Liver (tissue), 9 donors: ENCODE measurements around the gene UBE2L3. TPM values are rescaled to one million over a fixed set of nuclear protein-coding genes. Genes with fewer than 3 reads are reported as not detected.

ENCODE experiments used
- DNase-seq: peaks from one replicate; pipeline ENCODE4 v3.0.0-alpha.2; 2017; ENCODE audit warnings: low spot score
- H3K27ac ChIP-seq, 2 donors: one replicate each; pipeline ENCODE4 v1.7.0; 2013; ENCODE audit warnings: inconsistent platforms in 2 of 2, low read length in 2 of 2, control low read depth in 1 of 2, low read depth in 1 of 2, mild to moderate bottlenecking in 1 of 2
- H3K27me3 ChIP-seq, 4 donors: one replicate each; pipeline versions ENCODE4 v1.6.1 to v1.7.0; 2013; ENCODE audit warnings: low read length in 3 of 4, inconsistent platforms in 1 of 4, mild to moderate bottlenecking in 1 of 4, moderate library complexity in 1 of 4; ENCODE audit not compliant: control insufficient read depth in 4 of 4, insufficient read depth in 4 of 4
- H3K36me3 ChIP-seq, 4 donors: one replicate each; pipeline versions ENCODE4 v1.6.1 to v1.7.0; 2013; ENCODE audit warnings: low read length in 3 of 4, mild to moderate bottlenecking in 3 of 4, low read depth in 1 of 4, moderate library complexity in 1 of 4; ENCODE audit not compliant: control insufficient read depth in 4 of 4, insufficient read depth in 3 of 4
- H3K4me1 ChIP-seq, 4 donors: one replicate each; pipeline versions ENCODE4 v1.6.1 to v1.7.0; 2013; ENCODE audit warnings: low read length in 3 of 4, mild to moderate bottlenecking in 3 of 4, moderate library complexity in 1 of 4; ENCODE audit not compliant: control insufficient read depth in 4 of 4, insufficient read depth in 4 of 4
- H3K4me3 ChIP-seq, 3 donors: one replicate each; pipeline versions ENCODE4 v1.6.1 to v1.7.0; 2013; ENCODE audit warnings: low read length in 3 of 3, control low read depth in 1 of 3, low read depth in 1 of 3, mild to moderate bottlenecking in 1 of 3
- H3K9ac ChIP-seq, 2 donors: one replicate each; pipeline ENCODE4 v1.7.0; 2013; ENCODE audit warnings: low read length in 2 of 2, mild to moderate bottlenecking in 2 of 2, moderate library complexity in 2 of 2, control low read depth in 1 of 2, low read depth in 1 of 2
- H3K9me3 ChIP-seq, 4 donors: one replicate each; pipeline versions ENCODE4 v1.6.1 to v1.7.0; 2013; ENCODE audit warnings: low read length in 3 of 4; ENCODE audit not compliant: control insufficient read depth in 4 of 4
- ATF3 ChIP-seq: IDR thresholded peaks from 2 replicates; pipeline ENCODE4 v1.6.1; 2016; ENCODE audit warnings: antibody characterized with exemption
- CTCF ChIP-seq: fragments of 150-350 bp; IDR thresholded peaks from 2 replicates; pipeline ENCODE4 v1.5.1; 2017; ENCODE audit warnings: improper control_type of control experiment, low read depth, low read length; ENCODE audit not compliant: missing input control
- FOXA2 ChIP-seq: IDR thresholded peaks from 2 replicates; pipeline ENCODE4 v1.6.1; 2016; ENCODE audit warnings: antibody characterized with exemption
- GABPA ChIP-seq, 2 donors: IDR thresholded peaks in 1 of 2; conservative IDR thresholded peaks in 1 of 2; 2 replicates each; pipeline ENCODE4 v1.6.1; 2016; ENCODE audit warnings: antibody characterized with exemption in 2 of 2, mild to moderate bottlenecking in 1 of 2, moderate library complexity in 1 of 2
- HNF4A ChIP-seq, 2 donors: conservative IDR thresholded peaks; 2 replicates each; pipeline ENCODE4 v1.6.1; 2016; ENCODE audit warnings: antibody characterized with exemption in 2 of 2, mild to moderate bottlenecking in 2 of 2
- JUND ChIP-seq, 2 donors: IDR thresholded peaks; 2 replicates each; pipeline ENCODE4 v1.6.1; 2016; ENCODE audit warnings: antibody characterized with exemption in 2 of 2
- MAX ChIP-seq: IDR thresholded peaks from 2 replicates; pipeline ENCODE4 v1.6.1; 2016; ENCODE audit warnings: antibody characterized with exemption
- NR2F2 ChIP-seq: IDR thresholded peaks from 2 replicates; pipeline ENCODE4 v1.6.1; 2016; ENCODE audit warnings: antibody characterized with exemption
- RAD21 ChIP-seq, 2 donors: IDR thresholded peaks; 2 replicates each; pipeline ENCODE4 v1.6.1; 2016; ENCODE audit warnings: antibody characterized with exemption in 2 of 2, mild to moderate bottlenecking in 2 of 2
- REST ChIP-seq: IDR thresholded peaks from 2 replicates; pipeline ENCODE4 v1.6.1; 2016; ENCODE audit warnings: antibody characterized with exemption, mild to moderate bottlenecking
- RXRA ChIP-seq, 2 donors: IDR thresholded peaks; 2 replicates each; pipeline ENCODE4 v1.6.1; 2017 to 2018; ENCODE audit warnings: antibody characterized with exemption in 2 of 2, mild to moderate bottlenecking in 1 of 2
- SP1 ChIP-seq: IDR thresholded peaks from 2 replicates; pipeline ENCODE4 v1.6.1; 2018; ENCODE audit warnings: antibody characterized with exemption, mild to moderate bottlenecking
- TAF1 ChIP-seq: conservative IDR thresholded peaks from 2 replicates; pipeline ENCODE4 v1.6.1; 2016; ENCODE audit warnings: antibody characterized with exemption, mild to moderate bottlenecking
- WGBS: extraction: QIAGEN DNeasy Blood & Tissue Kit; methylation state at CpG from one replicate; pipeline ENCODE4 v1.1.7; 2013; 5-methylcytosine and 5-hydroxymethylcytosine counted together
- polyA plus RNA-seq, 2 donors: library from polyadenylated mRNA; stranded (reverse) in 1 of 2; unstranded in 1 of 2; fragments of 200-250 nt in 1 of 2; fragments of >200 nt in 1 of 2; fragmentation: Nextera tagmentation in 1 of 2; extraction: Ambion mirVana in 1 of 2; gene quantifications; one replicate each; pipeline versions ENCODE4 v1.2.1 to v1.2.3, GENCODE V29; 2013 to 2015
- total RNA-seq, 2 donors: library from RNA; depleted of rRNA; stranded (reverse); fragments of >200 nt; gene quantifications; one replicate each; pipeline ENCODE4 v1.2.3, GENCODE V29; 2014
- donor health status: healthy.
- donor health status: healthy.
- donor health status: healthy.
- donor health status: healthy.
- donor health status: healthy.

UBE2L3 gene
- total and polyA plus RNA-seq, 4 donors, result 14.3 to 33.4 (median 19.8) TPM

GRCh38 chr22:21603973-21604372 lies 36.5 kb downstream of the UBE2L3 start:
- peaks cover 0 to 3% (median 1%) of the 10 kb centered on the region in 4 donors for H3K36me3 ChIP-seq
- H3K4me3 ChIP-seq, result no peak overlapping the region
- no peaks in the 10 kb centered on the region for H3K27me3 ChIP-seq
- H3K4me1 ChIP-seq, result no peaks in the 10 kb centered on the region
- DNase-seq, result no peak
- H3K9ac ChIP-seq, result no peak overlapping the region
- H3K9me3 ChIP-seq, result no peaks in the 10 kb centered on the region
- TF ChIP-seq TAF1 (no peak), MAX (no peak), NR2F2 (no peak), REST (no peak)
- H3K27ac ChIP-seq, result no peak overlapping the region
- 93% methylated on average over 9 of the region's 9 CpGs for WGBS

- 98% methylated on average over 7 of the region's 7 CpGs for WGBS
- Histone ChIP-seq H3K9me3 (no peaks in the 10 kb centered on the region), H3K27ac (no peak overlapping the region), H3K9ac (no peak overlapping the region), H3K4me3 (no peak overlapping the region), H3K36me3 (peaks cover 2 to 12% (median 3%) of the 10 kb centered on the region in 4 donors), H3K4me1 (no peaks in the 10 kb centered on the region), H3K27me3 (no peaks in the 10 kb centered on the region)
- DNase-seq, result no peak
- no peak for TF ChIP-seq NR2F2
- TF ChIP-seq FOXA2, result no peak
- TF ChIP-seq HNF4A (conservative IDR thresholded peaks at IDR 0.05), result no peak
- TF ChIP-seq RAD21 (IDR thresholded peaks at IDR 0.05), result no peak
- no peak for TF ChIP-seq GABPA (IDR thresholded peaks at IDR 0.05 in 1 of 2, conservative IDR thresholded peaks at IDR 0.05 in 1 of 2)
- no peak for TF ChIP-seq TAF1
- no peak for TF ChIP-seq ATF3
- TF ChIP-seq RXRA (IDR thresholded peaks at IDR 0.05), result no peak
- TF ChIP-seq SP1, result no peak
- TF ChIP-seq CTCF, result no peak
- no peak for TF ChIP-seq JUND (IDR thresholded peaks at IDR 0.05)
- TF ChIP-seq REST, result no peak
These were observed 38.5 kb downstream of the UBE2L3 start for GRCh38 chr22:21605887-21606564.
